Measurements from ENCODE around the gene GABRR2.

GRCh38 chr6:89361171-89361570 lies 46.1 kb upstream of the GABRR2 start:
- TF ChIP-seq CTCF (IDR thresholded peaks at IDR 0.05; ENCODE audit: insufficient read depth, low read depth, low read length) (no peak), EZH2 (IDR thresholded peaks at IDR 0.05; ENCODE audit: insufficient read depth, low read length) (no peak)
